Measurements from ENCODE around the gene SPEN.
"Not testable (repeated sequence)": the region's sequence is repeated elsewhere in the genome, so short reads cannot be mapped to it uniquely, and the experiment has no call there.

SPEN gene

DNA sequence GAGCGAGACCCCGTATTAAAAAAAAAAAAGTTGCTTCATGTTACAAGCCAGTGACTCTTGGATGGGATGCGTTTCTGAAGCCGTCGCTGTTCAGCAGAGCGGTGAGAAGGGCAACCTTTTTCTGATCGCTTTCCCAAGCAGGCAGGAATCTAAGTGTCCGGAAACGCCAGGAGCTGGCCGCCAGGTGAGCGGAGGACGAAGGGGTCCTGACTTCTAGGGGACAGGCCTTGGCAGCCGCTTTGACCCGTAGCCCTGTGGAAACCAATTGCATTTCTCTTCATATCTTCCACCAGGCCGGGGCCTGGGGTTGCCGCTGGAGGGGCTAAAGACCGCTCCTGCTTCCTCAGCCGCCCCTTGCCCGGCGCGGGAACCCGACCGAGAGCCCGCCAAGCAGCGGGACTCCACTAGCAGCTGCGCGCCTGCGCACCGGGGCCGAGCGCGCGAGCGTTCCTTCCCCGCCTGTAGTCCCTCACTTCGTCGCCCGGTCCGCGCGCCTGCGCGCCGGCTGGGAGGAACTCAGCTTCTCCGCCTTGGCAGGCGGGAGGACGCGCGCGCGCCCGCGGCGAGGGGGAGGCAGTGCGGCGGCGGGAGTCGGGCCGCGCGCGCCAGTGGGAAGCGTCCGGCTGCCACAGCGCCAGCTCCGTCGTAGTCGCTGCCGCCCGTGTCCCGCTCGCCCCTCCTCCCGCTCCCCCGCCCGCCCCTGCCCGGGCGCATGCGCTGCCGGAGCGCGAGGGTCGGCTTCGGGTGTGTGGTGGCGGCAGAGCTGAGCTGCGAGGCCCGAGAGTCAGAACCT lies at the start of gene SPEN:
Gene SPEN, plus strand, starts transcription at position 608 of the 793 bp plus-strand sequence. CDS start 361 bp downstream, outside the sequence.
- peak; percentile 98 for DNase-seq

GRCh38 chr1:15799004-15799867 lies 48.3 kb upstream of the SPEN start:
- DNase-seq: no peak

- no peak for DNase-seq
Observed at GRCh38 chr1:15799928-15800835, 47.3 kb upstream of the SPEN start.

DNA sequence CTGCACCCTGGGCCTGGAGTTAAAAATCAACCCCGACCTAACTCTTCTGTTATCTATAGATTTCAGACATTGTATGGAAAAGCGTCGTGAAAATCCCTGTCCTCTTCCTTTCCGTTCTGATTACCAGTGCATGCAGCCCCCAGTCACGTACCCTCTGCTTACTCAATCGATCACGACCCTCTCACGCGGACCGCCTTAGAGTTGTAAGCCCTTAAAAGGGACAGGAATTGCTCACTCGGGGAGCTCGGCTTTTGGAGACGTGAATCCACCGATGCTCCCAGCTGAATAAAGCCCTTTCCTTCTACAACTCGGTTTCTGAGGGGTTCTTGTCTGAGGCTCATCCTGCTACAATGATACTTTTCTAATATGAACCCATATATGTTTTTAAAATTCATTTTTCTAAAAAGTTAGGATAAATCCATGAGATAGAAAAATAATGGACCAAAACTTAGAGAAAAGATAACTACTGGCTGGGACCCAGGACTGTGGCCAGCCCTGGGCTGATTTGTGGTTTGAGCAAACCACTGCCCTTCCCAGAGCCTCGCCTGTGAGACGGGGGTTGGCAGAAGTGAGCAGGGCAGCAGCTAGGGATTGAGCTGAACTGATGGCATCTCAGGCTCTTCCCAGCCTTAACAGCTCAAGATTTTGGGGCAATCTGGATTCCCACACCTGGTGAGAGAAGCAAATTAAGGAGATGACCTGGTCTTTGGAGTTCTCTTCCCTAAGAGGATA lies 45.1 kb upstream of the SPEN start:
- DNase-seq: no peak

DNA sequence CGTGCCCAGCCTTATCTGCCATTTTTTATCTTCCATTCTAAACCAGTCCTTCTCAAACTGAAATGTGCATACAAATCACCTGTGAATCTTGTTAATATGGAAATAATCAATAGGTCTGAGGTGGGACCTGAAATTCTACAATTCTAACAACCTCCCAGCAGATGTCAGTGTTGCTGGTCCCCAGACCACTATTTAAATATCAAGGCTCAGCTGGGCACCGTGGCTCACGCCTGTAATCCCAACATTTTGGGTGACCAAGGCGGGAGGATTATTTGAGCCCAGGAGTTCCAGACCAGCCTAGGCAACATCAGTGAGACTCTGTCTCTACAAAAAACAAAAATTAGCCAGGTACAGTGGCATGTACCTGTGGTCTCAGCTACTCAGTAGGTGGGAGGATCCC lies 44.1 kb upstream of the SPEN start:
- no peak for DNase-seq

DNA sequence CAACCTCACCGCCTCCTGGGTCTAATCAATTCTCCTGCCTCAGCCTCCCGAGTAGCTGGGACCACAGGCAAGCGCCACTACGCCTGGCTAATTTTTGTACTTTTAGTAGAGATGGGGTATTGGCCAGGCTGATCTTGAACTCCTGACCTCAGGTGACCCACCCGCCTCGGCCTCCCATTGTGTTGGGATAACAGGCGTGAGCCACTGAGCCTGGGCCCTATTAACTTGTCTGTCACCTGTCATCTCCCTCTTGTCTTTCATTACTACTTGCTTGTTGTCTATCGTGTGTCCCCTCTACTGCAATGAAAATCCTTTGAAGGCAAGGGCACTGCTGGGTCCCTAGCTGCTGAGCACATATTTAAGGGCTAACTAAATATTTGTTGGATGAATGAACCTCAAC lies 43.4 kb upstream of the SPEN start:
- no peak for DNase-seq

- no peak for DNase-seq
Observed at GRCh38 chr1:15807121-15807520, 40.4 kb upstream of the SPEN start.

DNA sequence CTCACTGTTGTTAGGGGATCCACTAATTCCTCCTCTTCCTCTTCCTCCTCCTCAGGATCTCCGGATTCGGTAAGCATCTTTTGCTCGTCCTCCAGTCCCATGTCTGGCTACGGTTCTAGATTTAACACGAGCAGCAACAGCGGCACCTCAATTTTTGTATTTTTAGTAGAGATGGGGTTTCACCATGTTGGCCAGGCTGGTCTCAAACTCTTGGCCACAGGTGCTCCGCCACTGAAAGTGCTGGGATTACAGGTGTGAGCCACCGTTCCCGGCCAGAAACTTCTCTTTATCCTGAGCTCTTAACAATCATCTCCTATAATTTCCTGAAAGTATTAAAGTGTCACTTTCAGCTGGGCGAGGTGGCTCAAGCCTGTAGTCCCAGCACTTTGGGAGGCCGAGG lies 40.0 kb upstream of the SPEN start, which contains the start of gene UQCRHL:
Gene UQCRHL, minus strand, starts transcription at position 101 of the 400 bp plus-strand sequence. Its CDS starts 0 bp downstream, at position 101.
- not testable (repeated sequence) for DNase-seq

GRCh38 chr1:15808955-15809354 lies 38.6 kb upstream of the SPEN start:
- no peak for DNase-seq

- DNase-seq: no peak
Observed at GRCh38 chr1:15810073-15810472, 37.4 kb upstream of the SPEN start.

GRCh38 chr1:15816674-15817073 lies 30.8 kb upstream of the SPEN start:
- no peak for DNase-seq

DNA sequence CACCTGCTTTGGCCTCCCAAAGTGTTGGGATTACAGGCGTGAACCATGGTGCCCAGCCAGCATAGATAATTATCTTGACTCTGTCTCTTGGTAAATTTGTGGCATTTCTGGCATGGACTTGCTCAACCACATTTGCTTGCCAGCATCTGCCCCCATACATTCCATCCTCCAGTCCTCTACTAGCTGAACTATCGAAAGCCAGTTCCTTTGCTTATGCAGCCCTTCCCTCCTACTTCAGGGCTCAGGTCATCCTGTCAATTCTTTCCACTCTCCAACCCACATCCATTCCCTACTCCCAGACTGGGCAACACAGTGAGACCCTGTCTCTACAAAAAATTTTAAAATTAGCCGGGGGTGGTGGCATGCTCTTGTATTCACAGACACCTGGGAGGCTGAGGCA lies 27.0 kb upstream of the SPEN start:
- no peak for DNase-seq

GRCh38 chr1:15825800-15826199 lies 21.7 kb upstream of the SPEN start:
- DNase-seq: no peak

DNA sequence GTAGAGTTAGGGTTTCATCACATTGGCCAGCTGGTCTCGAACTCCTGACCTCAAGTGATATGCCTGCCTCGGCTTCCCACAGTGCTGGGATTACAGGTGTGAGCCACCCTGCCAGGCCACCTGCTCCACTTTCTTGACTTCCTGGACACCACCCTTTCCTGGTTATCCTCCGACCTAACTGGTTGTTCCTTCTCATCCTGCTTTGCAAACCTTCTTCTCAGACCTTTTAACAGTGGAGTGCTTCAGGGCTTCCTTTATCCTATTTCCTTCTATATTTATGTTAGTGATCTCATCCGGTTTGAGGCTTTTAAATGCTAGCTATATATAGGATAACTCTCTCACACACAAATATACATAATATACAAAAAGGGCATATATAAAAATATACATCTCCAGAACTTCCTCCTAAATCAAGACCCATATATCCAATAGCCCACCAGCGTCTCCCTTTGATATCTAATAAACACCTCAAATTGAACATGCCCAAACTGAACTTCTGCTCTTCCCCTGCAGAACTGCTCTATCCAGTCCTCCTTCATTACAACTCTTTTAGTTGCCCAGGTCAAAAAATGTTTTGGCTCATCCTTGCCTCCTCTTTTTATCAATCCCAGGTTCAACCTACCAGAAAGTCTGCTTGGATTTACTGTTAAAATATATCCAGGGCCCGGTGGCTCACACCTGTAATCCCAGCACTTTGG lies 20.5 kb upstream of the SPEN start:
- DNase-seq: no peak

- DNase-seq: not testable (repeated sequence)
Observed at GRCh38 chr1:15827567-15827966, 19.9 kb upstream of the SPEN start.

DNA sequence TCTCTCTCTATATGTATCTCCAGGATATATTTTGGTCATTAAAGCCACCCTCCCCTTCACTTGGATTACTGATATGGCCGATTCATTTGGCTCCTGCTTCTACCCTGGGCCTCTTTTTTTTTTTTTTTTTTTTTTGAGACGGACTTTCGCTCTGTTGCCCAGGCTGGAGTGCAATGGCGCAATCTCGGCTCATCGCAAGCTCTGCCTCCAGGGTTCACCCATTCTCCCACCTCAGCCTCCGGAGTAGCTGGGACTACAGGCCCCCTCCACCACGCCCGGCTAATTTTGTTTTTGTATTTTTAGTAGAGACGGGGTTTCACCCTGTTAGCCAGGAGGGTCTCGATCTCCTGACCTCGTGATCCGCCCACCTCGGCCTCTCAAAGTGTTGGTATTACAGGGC lies 18.6 kb upstream of the SPEN start:
- DNase-seq: not testable (repeated sequence)

GRCh38 chr1:15830258-15830657 lies 17.2 kb upstream of the SPEN start:
- DNase-seq: no peak

GRCh38 chr1:15833069-15833679 lies 14.3 kb upstream of the SPEN start:
- DNase-seq: peak; percentile 83

GRCh38 chr1:15833842-15834405 lies 13.6 kb upstream of the SPEN start:
- DNase-seq: no peak

DNA sequence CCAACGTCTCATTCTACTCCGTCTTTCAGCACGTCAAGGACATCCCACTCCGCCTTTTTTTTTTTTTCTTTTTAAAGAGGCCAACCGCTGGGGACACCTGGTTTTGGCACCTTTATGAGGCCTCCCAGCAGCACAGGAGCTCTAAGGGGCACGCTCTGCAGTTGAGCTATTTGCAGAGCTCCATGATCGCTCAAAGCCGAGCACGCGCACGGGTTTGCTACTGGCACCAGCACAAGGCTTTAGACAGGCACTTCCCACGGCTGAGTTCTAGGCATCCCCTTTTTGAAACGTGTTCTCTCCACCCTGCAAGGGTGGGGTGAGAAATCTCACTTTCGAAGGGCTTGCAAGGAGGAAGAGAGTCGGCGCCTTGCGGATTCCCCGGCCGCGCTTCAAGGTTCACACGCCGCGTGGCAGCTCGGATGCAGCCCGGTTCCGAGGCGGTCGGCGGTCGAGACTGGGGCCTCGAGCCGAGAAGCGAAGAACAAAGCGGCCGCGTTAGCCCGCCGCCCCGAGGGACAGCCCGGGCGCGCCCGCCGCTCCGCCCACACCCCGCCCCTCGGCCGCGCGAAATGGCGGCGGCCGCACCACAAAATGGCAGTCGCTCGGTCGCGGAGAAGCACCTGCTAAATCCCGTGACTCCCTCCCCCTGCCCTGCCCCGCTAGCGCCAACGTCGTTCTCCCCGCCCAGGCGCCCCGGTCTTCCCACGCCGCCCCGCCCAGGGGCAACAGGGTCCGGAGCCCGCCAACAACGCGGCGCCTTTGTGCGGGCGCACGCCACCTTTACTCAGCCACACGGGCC lies 12.9 kb upstream of the SPEN start:
- peak; percentile 96 for DNase-seq

All from NCI-H1105 (cell line).